ENCODE measurements around the gene IRX1.

Gene IRX1

GRCh38 chr5:3601061-3601710, 5.6 kb downstream of the IRX1 start:
- DNase-seq, result no peak

GRCh38 chr5:3601911-3602782, 6.5 kb downstream of the IRX1 start:
- no peak for DNase-seq

- DNase-seq, result no peak
Measured at GRCh38 chr5:3602785-3603502, 7.3 kb downstream of the IRX1 start.

DNA sequence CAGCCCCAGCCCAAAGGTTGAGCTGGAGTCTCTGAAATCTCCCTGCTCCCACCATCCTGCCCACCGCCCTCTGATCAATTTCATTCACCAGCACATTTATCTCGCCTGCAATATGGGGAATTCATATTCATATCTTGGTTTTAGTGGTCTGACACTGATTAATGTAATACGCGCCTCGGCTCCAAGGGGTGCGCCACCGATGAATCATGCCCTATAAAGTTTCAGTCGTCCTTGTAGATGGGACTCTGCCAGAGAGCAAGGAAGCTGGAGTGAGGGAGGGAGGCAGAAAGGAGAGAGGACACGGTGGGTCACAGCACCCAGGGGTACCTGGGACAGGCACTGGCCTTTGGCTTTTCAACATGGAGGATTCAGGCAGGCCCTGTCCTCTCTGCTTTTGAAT, 8.9 kb downstream of the IRX1 start:
- no peak for DNase-seq

GRCh38 chr5:3605298-3606010, 9.8 kb downstream of the IRX1 start:
- no peak for DNase-seq

GRCh38 chr5:3606121-3606831, 10.6 kb downstream of the IRX1 start:
- DNase-seq, result no peak

- no peak for DNase-seq
Measured at GRCh38 chr5:3607541-3608181, 12.0 kb downstream of the IRX1 start.

DNA sequence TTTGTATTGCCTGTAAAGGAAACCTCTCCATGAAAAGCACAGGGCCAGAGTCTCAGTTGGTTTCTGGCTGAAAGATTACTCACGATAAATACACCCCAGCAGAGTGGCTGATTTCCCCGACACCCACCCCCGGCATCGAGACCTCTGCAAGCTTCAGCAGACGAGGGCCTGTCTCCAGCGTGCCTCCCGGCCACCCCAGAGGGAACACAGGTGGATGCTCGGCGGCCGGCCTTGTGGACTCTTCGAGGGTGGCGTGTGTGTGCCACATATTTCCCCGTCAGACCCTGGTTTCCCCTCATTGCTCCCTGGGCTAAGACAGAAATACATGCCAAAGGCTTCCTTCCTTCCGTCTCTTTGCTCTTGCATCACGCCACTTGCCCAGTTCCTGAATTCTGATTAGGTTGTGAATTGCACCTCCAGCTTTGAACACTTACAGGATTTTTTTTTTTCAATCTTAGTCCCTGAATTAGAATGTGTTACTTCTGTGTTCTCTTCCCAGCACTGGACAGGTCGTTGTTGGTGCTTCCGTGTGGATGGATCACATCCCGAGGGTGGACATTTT, 13.6 kb downstream of the IRX1 start:
- no peak for DNase-seq

- no peak for DNase-seq
Measured at GRCh38 chr5:3612591-3613042, 17.0 kb downstream of the IRX1 start.

- no peak for DNase-seq
Measured at GRCh38 chr5:3613726-3614125, 18.1 kb downstream of the IRX1 start.

DNA sequence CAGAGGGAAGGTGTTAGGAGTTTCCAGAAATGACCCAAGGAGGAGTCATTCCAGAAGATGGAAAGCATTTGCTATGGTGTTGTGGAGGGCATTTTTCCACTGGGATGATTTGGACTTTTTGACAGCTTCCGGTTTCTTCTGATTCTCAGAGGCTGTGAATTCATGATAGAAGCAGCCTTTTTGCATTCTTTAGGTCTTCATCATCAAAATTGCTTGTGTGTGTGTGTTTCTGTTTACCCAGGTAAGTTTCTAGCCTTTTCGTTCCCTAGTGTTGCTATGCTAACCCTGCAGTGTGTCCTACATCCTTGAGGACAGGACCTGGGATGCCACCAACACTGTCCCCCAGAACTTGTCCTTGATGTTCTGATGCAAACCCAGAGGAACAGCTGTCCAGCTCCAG, 19.6 kb downstream of the IRX1 start:
- no peak for DNase-seq

DNA sequence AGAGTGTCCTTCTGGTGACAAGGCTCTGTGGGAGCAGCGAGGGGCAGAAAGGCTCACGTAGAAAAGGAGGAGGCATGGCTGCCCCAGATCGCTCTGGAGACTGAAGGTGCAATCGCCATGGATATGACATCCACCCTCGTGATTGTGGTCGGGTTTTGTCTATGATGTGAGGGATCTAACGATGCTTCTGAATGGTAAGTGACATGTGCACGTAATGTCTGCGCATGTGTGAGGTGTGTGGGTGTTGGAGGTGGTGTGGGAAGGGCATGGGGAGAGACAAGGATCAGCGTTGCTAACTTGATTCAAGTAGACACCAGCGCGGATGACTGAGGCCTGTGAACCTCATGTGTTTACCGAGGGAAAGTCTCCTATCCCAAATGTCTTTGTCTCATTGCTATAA, 20.2 kb downstream of the IRX1 start:
- no peak for DNase-seq

DNA sequence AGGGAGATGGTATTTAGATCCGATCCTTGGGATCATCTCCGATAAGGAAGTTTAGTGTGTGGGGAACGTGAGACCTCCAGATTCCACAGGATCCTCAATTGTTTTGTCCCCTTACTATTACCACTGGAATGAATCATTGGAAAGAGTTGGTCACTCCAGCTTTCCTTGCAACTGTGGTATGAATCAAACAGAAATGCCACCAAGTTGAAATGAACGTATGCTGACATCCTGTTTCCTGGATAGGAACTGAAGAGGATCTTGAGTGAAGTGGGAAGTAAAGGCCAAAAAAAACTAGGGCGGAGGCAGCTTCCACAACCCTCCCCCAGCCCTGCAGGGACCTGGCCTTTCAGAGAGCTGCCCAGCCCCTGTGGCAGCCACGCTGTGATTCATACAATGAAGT, 23.9 kb downstream of the IRX1 start:
- no peak for DNase-seq

- DNase-seq, result no peak
Measured at GRCh38 chr5:3622961-3623360, 27.3 kb downstream of the IRX1 start.

- DNase-seq, result no peak
Measured at GRCh38 chr5:3625626-3626025, 30.0 kb downstream of the IRX1 start.

GRCh38 chr5:3634061-3634460, 38.4 kb downstream of the IRX1 start:
- DNase-seq, result no peak

DNA sequence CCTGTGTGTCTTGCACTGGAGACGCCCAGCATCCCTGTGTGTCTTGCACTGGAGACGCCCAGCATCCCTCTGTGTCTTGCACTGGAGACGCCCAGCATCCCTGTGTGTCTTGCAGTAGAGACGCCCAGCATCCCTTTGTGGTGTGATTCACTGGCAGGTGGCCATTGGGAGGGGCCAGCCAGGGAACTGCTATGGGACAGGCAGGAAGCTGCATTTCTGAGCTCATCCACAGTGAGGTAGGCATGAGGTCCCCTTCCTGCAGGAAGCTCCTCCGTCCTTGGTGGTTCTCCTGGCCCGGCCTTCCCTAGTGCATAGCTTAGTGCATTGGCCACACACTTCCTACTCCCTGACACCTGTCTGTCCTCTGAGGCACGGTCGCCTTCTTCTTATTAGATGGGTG, 43.5 kb downstream of the IRX1 start:
- DNase-seq, result no peak

DNA sequence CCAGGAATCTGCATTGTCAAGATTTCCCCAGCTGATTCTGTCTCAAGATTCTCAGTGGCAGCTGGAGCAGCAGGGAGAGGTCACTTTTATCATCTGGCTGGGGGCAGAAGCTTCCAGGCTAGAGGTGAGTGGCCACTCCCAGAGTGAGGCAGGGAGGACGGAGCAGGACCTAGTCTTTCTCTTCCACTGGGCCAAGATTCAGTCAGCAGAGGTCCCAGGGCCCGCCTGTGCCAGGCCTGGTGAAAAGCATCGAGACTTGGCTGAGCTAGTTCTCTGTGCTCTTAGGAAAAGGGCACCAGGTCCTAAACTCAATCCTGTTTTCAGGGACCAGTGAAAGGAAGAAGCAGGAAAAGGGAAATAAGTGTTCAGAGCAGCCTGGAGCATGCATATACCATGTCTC, 46.6 kb downstream of the IRX1 start:
- no peak for DNase-seq

- DNase-seq, result no peak
Measured at GRCh38 chr5:3650320-3650719, 54.7 kb downstream of the IRX1 start.

GRCh38 chr5:3650868-3651267, 55.2 kb downstream of the IRX1 start:
- DNase-seq, result no peak
